HL-60/S4 treated with retinoic acid at 250 ng/mL for 4 days and 3 days (cell line): ENCODE measurements around the gene PTPRC.

ENCODE experiments used
- in situ Hi-C: fragments of 300-500 bp; cut with MboI; formaldehyde crosslinking; loops from 2 replicates; pipeline ENCODE4 v1.7.0; 2022; ENCODE audit warnings: low sequenced_read_pairs

PTPRC gene

GRCh38 chr1:198749279-198749678 lies 110.4 kb downstream of the PTPRC start:
- in situ Hi-C loops, result no loop called here

GRCh38 chr1:198750081-198750480 lies 111.2 kb downstream of the PTPRC start:
- in situ Hi-C loops, result loop anchor here (25.0 kb wide), 4 partner anchors 362 to 812 kb away; no protein-coding TSS in a partner anchor

GRCh38 chr1:198751741-198752140 lies 112.9 kb downstream of the PTPRC start:
- in situ Hi-C loops, result loop anchor here (25.0 kb wide), 4 partner anchors 361 to 811 kb away; no protein-coding TSS in a partner anchor

GRCh38 chr1:198754670-198755069 lies 115.8 kb downstream of the PTPRC start:
- in situ Hi-C loops, result loop anchor here (25.0 kb wide), 4 partner anchors 358 to 808 kb away; no protein-coding TSS in a partner anchor

GRCh38 chr1:198755715-198756114 lies 116.9 kb downstream of the PTPRC start:
- in situ Hi-C loops, result loop anchor here (25.0 kb wide), 4 partner anchors 357 to 807 kb away; no protein-coding TSS in a partner anchor

- in situ Hi-C loops, result loop anchor here (25.0 kb wide), 4 partner anchors 356 to 806 kb away; no protein-coding TSS in a partner anchor
Observed at GRCh38 chr1:198756470-198756869, 117.6 kb downstream of the PTPRC start.

GRCh38 chr1:198761859-198762616 lies 123.2 kb downstream of the PTPRC start:
- in situ Hi-C loops, result loop anchor here (25.0 kb wide), 4 partner anchors 350 to 800 kb away; no protein-coding TSS in a partner anchor

- in situ Hi-C loops, result loop anchor here (25.0 kb wide), 4 partner anchors 349 to 799 kb away; no protein-coding TSS in a partner anchor
Observed at GRCh38 chr1:198763298-198763714, 124.5 kb downstream of the PTPRC start.

GRCh38 chr1:198764748-198765147 lies 125.9 kb downstream of the PTPRC start:
- in situ Hi-C loops, result loop anchor here (25.0 kb wide), 4 partner anchors 348 to 798 kb away; no protein-coding TSS in a partner anchor

- in situ Hi-C loops, result loop anchor here (25.0 kb wide), 4 partner anchors 347 to 797 kb away; no protein-coding TSS in a partner anchor
Observed at GRCh38 chr1:198765416-198765815, 126.6 kb downstream of the PTPRC start.

GRCh38 chr1:198771563-198772153 lies 132.8 kb downstream of the PTPRC start:
- in situ Hi-C loops, result loop anchor here (25.0 kb wide), 4 partner anchors 341 to 791 kb away; no protein-coding TSS in a partner anchor

GRCh38 chr1:198772626-198773025 lies 133.8 kb downstream of the PTPRC start:
- in situ Hi-C loops, result loop anchor here (25.0 kb wide), 4 partner anchors 340 to 790 kb away; no protein-coding TSS in a partner anchor

- in situ Hi-C loops, result loop anchor here (25.0 kb wide), 4 partner anchors 339 to 789 kb away; no protein-coding TSS in a partner anchor
Observed at GRCh38 chr1:198773030-198773429, 134.2 kb downstream of the PTPRC start.

- in situ Hi-C loops, result loop anchor here (25.0 kb wide), 4 partner anchors 339 to 789 kb away; no protein-coding TSS in a partner anchor
Observed at GRCh38 chr1:198773523-198773922, 134.7 kb downstream of the PTPRC start.

- in situ Hi-C loops, result loop anchor here (25.0 kb wide), 4 partner anchors 338 to 788 kb away; no protein-coding TSS in a partner anchor
Observed at GRCh38 chr1:198774421-198774820, 135.6 kb downstream of the PTPRC start.

- in situ Hi-C loops, result no loop called here
Observed at GRCh38 chr1:198775606-198776005, 136.8 kb downstream of the PTPRC start.

GRCh38 chr1:198776602-198777029 lies 137.8 kb downstream of the PTPRC start:
- in situ Hi-C loops, result no loop called here

GRCh38 chr1:198778049-198778448 lies 139.2 kb downstream of the PTPRC start:
- in situ Hi-C loops, result no loop called here

GRCh38 chr1:198780376-198780775 lies 141.5 kb downstream of the PTPRC start:
- in situ Hi-C loops, result no loop called here

- in situ Hi-C loops, result no loop called here
Observed at GRCh38 chr1:198788561-198789064, 149.8 kb downstream of the PTPRC start.

GRCh38 chr1:198793714-198794113 lies 154.9 kb downstream of the PTPRC start:
- in situ Hi-C loops, result no loop called here
